Body of pancreas (tissue), 4 donors: ENCODE results near the gene NFKB1.

Experiments used
- CTCF ChIP-seq, 7 experiments: fragments of 450-650 bp in 4 of 7; fragments of 200-600 bp in 3 of 7; sonication (generic) in 3 of 7; IDR thresholded peaks; one replicate each; pipeline ENCODE4 v1.5.1; 2016 to 2019; ENCODE audit warnings: antibody characterized with exemption in 7 of 7
- POLR2A ChIP-seq, 3 donors: fragments of 450-650 bp; IDR thresholded peaks; one replicate each; pipeline ENCODE4 v1.6.1; 2016; ENCODE audit warnings: antibody characterized with exemption in 3 of 3, mild to moderate bottlenecking in 2 of 3

GRCh38 chr4:102616636-102617035 is 115.5 kb downstream of the NFKB1 start:
- no peak for TF ChIP-seq CTCF (IDR thresholded peaks at IDR 0.05)
- TF ChIP-seq POLR2A (IDR thresholded peaks at IDR 0.05): no peak
